ENCODE measurements around the gene TMEM209. TPM values are rescaled to one million over a fixed set of nuclear protein-coding genes. Genes with fewer than 3 reads are reported as not detected.
"Not testable (repeated sequence)": the region's sequence is repeated elsewhere in the genome, so short reads cannot be mapped to it uniquely, and the experiment has no call there.

The TMEM209 gene
- polyA plus RNA-seq, 1 donor from 2014 or later = 14.6 TPM

DNA sequence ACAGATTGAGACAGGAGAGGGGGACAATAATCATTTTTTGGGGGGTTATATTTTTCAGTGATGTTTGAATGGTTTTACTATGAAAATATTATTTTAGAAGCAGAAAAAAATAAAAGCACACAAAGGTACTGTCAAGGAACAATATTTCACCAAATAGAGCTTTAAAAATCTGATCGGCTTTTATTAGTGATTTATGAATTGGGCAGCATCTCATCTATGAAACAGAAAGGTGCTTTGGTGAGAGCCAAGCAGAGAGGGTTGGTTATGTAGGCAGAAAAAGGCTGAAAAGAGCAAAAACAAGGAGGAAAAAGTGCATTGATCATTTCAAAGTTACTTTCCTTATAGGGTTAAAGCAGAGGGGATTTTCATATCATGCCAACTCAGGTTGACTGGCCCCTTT, 35.0 kb upstream of the TMEM209 start:
- H3K36me3 ChIP-seq (ENCODE audit: insufficient read depth, low read length) = no peaks in the 10 kb centered on the region
- H3K4me3 ChIP-seq (ENCODE audit: low read length) = no peak overlapping the region
- TF ChIP-seq MXI1 (conservative IDR thresholded peaks at IDR 0.05; ENCODE audit: poor library complexity, severe bottlenecking) (no peak), CTCF (IDR thresholded peaks at IDR 0.05; ENCODE audit: poor library complexity, severe bottlenecking) (no peak), EP300 (conservative IDR thresholded peaks at IDR 0.05; ENCODE audit: poor library complexity, severe bottlenecking) (no peak), REST (IDR thresholded peaks at IDR 0.05; ENCODE audit: borderline replicate concordance) (no peak), EZH2 (IDR thresholded peaks at IDR 0.05; ENCODE audit: borderline replicate concordance, insufficient read depth, low read length, poor library complexity, severe bottlenecking) (no peak), TAF1 (IDR thresholded peaks at IDR 0.05; ENCODE audit: low read depth) (no peak), POLR2AphosphoS5 (IDR thresholded peaks at IDR 0.05) (no peak), RAD21 (conservative IDR thresholded peaks at IDR 0.05) (no peak), SMC3 (conservative IDR thresholded peaks at IDR 0.05; ENCODE audit: poor library complexity) (no peak)

DNA sequence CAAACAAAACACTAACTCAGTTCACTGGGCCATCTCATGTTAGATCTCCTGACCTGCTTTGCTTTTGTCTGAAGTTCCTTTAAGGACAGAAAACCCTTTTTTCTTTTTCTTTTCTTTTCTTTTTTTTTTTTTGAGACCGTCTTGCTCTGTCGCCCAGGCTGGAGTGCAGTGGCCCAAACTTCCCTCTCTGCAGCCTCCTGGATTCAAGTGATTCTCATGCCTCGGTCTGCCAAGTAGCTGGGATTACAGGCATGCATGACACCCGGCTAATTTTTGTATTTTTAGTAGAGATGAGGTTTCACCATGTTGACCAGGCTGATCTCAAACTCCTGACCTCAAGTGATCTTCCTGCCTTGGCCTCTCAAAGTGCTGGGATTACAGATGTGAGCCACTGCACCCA, 31.2 kb upstream of the TMEM209 start:
- H3K36me3 ChIP-seq (ENCODE audit: insufficient read depth, low read length); H3K4me2 ChIP-seq (ENCODE audit: low read length); H2AFZ ChIP-seq (ENCODE audit: low read depth, low read length); H4K20me1 ChIP-seq (ENCODE audit: insufficient read depth); H3K27me3 ChIP-seq (ENCODE audit: insufficient read depth, low read depth, low read length); H3K27ac ChIP-seq (ENCODE audit: low read length); H3F3A ChIP-seq (ENCODE audit: insufficient read depth, low read length, poor library complexity, severe bottlenecking); H3K9ac ChIP-seq (ENCODE audit: low read length); H3K9me3 ChIP-seq (ENCODE audit: low read length); H3K9me2 ChIP-seq (ENCODE audit: insufficient read depth, low read length); H3K79me2 ChIP-seq (replicated peaks; ENCODE audit: insufficient read depth, low read length); H3K4me3 ChIP-seq (ENCODE audit: low read length): not testable (repeated sequence)

More for the DNA sequence above, 35.0 kb upstream of the TMEM209 start:
- H2AFZ ChIP-seq (ENCODE audit: low read depth, low read length) = no peak overlapping the region
- no peaks in the 10 kb centered on the region for H3K27me3 ChIP-seq (ENCODE audit: insufficient read depth, low read depth, low read length)
- no peaks in the 10 kb centered on the region for H3K79me2 ChIP-seq (replicated peaks; ENCODE audit: insufficient read depth, low read length)
- H3F3A ChIP-seq (ENCODE audit: insufficient read depth, low read length, poor library complexity, severe bottlenecking) = no peaks in the 10 kb centered on the region
- H3K4me2 ChIP-seq (ENCODE audit: low read length) = no peak overlapping the region
- H3K9me2 ChIP-seq (ENCODE audit: insufficient read depth, low read length) = no peaks in the 10 kb centered on the region
- H3K9me3 ChIP-seq (ENCODE audit: low read length) = no peaks in the 10 kb centered on the region
- H3K27ac ChIP-seq (ENCODE audit: low read length) = no peak overlapping the region
- no peak overlapping the region for H3K9ac ChIP-seq (ENCODE audit: low read length)
- no peaks in the 10 kb centered on the region for H4K20me1 ChIP-seq (ENCODE audit: insufficient read depth)

DNA sequence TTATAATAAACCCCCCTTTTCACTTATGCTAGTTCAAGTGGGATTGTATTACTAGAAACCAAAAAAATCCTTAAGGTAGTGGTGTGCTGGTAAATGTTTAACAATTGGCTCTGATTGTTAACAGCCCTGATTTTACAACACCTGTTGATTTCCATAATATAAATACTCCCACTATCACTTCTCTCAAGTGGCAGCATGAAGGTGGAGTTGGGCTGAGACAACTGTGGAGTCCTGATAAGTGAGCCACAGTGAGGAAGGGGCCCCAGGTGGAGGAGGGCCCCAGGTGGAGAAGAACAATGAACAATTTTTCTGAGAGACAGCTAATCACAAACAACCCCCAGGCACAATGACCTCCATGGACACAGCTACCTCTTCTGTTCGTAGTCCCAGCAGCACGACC, 28.9 kb upstream of the TMEM209 start:
- no peaks in the 10 kb centered on the region for H3K27me3 ChIP-seq (ENCODE audit: insufficient read depth, low read depth, low read length)
- no peak overlapping the region for H3K4me3 ChIP-seq (ENCODE audit: low read length)
- no peaks in the 10 kb centered on the region for H3K36me3 ChIP-seq (ENCODE audit: insufficient read depth, low read length)
- H3K9me3 ChIP-seq (ENCODE audit: low read length) = no peaks in the 10 kb centered on the region
- no peak overlapping the region for H3K27ac ChIP-seq (ENCODE audit: low read length)
- TF ChIP-seq CTCF (IDR thresholded peaks at IDR 0.05; ENCODE audit: poor library complexity, severe bottlenecking) = no peak
- no peak for TF ChIP-seq TAF1 (IDR thresholded peaks at IDR 0.05; ENCODE audit: low read depth)
- no peak for TF ChIP-seq MXI1 (conservative IDR thresholded peaks at IDR 0.05; ENCODE audit: poor library complexity, severe bottlenecking)
- TF ChIP-seq POLR2AphosphoS5 (IDR thresholded peaks at IDR 0.05) = no peak
- no peak for TF ChIP-seq EP300 (conservative IDR thresholded peaks at IDR 0.05; ENCODE audit: poor library complexity, severe bottlenecking)
- TF ChIP-seq REST (IDR thresholded peaks at IDR 0.05; ENCODE audit: borderline replicate concordance) = no peak
- no peak for TF ChIP-seq EZH2 (IDR thresholded peaks at IDR 0.05; ENCODE audit: borderline replicate concordance, insufficient read depth, low read length, poor library complexity, severe bottlenecking)
- no peak for TF ChIP-seq SMC3 (conservative IDR thresholded peaks at IDR 0.05; ENCODE audit: poor library complexity)
- TF ChIP-seq RAD21 (conservative IDR thresholded peaks at IDR 0.05) = no peak
- H3F3A ChIP-seq (ENCODE audit: insufficient read depth, low read length, poor library complexity, severe bottlenecking) = no peaks in the 10 kb centered on the region
- no peaks in the 10 kb centered on the region for H4K20me1 ChIP-seq (ENCODE audit: insufficient read depth)
- no peak overlapping the region for H3K9ac ChIP-seq (ENCODE audit: low read length)
- no peak overlapping the region for H3K4me2 ChIP-seq (ENCODE audit: low read length)
- H2AFZ ChIP-seq (ENCODE audit: low read depth, low read length) = no peak overlapping the region
- H3K9me2 ChIP-seq (ENCODE audit: insufficient read depth, low read length) = no peaks in the 10 kb centered on the region
- H3K79me2 ChIP-seq (replicated peaks; ENCODE audit: insufficient read depth, low read length) = no peaks in the 10 kb centered on the region
